SKM-1 (cell line): Measurements from ENCODE around the gene ANKFY1.
A peak's percentile ranks its signal among the peaks of the same experiment; 100 is the strongest.
"Not testable (repeated sequence)": the region's sequence is repeated elsewhere in the genome, so short reads cannot be mapped to it uniquely, and the experiment has no call there.

Experiments
- DNase-seq: peaks from one replicate; lab custom pipeline; 2025; ENCODE audit not compliant: unreplicated experiment; lab: John Stamatoyannopoulos, UW

The ANKFY1 gene

GRCh38 chr17:4159761-4160160, 104.0 kb downstream of the ANKFY1 start:
- no peak for DNase-seq

GRCh38 chr17:4157618-4158333, 106.0 kb downstream of the ANKFY1 start:
- no peak for DNase-seq

DNA sequence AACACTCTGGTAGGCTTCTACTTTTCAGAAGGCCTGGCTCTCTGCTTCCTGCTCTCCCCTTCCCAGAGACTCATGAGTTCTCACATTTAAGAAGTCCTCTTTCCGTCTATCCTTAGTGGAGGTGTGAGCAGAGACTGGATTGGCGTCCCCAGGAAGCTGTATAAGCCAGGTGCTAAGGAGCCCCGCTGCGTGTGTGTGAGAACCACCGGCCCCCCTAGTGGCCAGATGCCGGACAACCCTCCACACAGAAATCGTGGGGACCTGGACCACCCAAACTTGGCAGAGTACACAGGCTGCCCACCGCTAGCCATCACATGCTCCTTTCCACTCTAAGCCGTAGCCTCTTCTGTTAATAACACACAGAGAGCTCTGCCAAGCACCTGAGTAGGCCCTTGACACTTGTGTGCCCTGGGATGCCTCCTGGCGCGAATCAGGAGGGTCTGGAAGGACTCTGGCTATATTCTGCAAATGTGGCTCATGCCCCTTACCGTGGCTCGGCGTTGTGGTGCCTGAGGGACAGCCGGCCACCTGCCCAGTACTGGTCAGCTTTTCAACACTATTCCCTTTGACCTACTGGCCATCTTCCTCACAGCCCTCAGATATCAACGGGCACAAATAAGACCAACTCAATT, 106.9 kb downstream of the ANKFY1 start:
- no peak for DNase-seq

- no peak for DNase-seq
Measured at GRCh38 chr17:4155980-4156620, 107.7 kb downstream of the ANKFY1 start.

- no peak for DNase-seq
Measured at GRCh38 chr17:4154201-4154600, 109.6 kb downstream of the ANKFY1 start.

DNA sequence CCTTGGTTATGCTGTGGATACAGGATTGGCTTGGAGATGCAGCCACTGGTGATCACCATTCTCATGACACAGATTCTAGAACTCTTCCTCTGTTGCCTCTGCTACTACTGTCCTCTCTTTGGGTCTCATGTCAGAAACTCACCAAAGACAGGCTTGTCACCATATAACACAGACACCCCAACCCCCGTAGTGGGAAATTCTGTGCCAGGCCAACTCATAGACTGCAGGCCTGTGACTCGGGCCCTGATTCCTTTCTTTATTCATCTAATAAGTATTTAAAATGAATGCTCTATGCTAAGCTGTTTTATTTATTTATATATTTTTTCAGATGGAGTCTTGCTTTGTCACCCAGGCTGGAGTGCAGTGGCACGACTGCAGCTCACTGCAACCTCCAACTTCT, 111.3 kb downstream of the ANKFY1 start:
- no peak for DNase-seq

DNA sequence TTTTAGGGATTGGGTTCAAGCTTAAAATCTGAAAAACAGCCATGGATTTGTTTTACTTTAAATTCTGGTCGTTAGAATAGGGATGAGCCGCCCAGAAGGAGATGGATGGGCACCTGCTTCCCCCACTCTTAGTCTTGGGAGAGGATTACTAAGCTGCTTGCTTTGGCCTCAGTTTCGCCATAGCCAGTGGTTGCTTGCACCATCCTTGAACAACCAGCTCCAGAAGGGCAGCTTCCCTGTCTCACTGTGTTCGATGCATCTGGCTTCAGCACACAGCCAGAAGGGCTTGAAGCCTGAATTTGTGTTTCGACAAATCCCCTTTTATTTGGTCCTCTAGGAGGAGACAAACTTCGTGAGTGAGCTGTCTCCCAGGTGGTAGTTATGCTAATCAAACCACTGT, 113.7 kb downstream of the ANKFY1 start:
- DNase-seq, result peak; percentile 24

DNA sequence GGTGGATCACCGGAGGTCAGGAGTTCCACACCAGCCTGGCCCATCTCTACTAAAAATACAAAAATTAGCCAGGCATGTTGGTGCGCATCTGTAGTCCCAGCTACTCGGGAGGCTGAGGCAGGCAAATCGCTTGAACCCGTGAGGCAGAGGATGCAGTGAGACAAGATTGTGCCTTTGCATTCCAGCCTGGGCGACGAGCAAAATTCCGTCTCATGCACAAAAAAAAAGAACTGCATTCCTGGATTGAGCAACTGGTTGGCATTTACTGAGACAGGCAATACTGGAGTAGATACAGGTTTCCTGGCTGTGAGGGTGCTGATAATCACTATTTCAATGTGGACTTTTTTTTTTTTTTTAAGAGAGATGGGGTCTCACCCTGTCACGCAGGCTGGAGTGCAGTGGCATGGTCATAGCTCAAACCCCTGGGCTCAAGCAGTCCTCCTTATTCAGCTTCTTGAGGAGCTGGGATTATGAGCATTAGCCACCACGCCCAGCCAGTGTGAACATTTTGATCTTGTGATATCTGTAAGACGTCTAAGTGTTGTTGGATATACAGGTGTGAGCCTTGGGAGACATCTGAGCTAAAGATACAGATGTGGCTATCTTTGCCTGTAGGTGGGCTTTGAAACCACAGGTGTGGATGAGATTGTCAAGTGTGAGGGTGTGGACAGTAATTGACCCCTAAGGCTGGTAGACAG, 115.0 kb downstream of the ANKFY1 start:
- no peak for DNase-seq

GRCh38 chr17:4147751-4148310, 115.9 kb downstream of the ANKFY1 start:
- no peak for DNase-seq

- no peak for DNase-seq
Measured at GRCh38 chr17:4146641-4147040, 117.1 kb downstream of the ANKFY1 start.

GRCh38 chr17:4144422-4144747, 119.4 kb downstream of the ANKFY1 start:
- DNase-seq, result no peak

DNA sequence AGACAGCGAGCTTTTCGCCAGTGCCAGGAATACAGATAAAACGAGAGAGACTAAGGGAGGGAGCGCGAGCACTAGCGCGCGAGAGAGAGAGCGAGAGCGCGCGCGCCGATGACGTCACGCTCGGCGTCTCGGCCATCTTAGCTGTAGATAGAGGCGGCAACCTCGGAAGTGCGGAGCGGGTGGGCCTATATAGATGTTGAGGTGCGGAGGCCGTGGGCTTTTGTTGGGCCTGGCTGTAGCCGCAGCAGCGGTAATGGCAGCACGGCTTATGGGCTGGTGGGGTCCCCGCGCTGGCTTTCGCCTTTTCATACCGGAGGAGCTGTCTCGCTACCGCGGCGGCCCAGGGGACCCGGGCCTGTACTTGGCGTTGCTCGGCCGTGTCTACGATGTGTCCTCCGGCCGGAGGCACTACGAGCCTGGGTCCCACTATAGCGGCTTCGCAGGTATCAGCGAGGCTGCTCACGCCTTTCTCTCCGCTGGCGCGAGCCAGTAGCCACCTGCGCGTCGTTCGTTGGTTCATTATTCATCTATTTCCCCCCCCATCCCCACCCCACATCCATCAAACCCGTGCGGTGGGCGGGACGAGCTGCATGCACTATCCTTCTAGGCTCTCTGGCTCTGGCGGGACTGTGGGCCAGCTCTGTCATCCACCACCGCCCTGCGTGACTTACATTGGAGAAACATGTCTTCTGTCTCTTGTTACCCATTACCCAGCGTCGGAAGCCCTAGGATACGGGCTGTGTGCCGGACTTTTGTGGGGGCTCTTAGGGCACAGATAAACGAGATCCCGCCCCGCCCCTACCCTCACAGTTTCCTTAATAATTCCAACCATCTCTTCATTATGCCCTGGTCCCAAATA, 120.0 kb downstream of the ANKFY1 start:
- DNase-seq, result peak; percentile 41

GRCh38 chr17:4142107-4142900, 121.5 kb downstream of the ANKFY1 start:
- DNase-seq, result no peak

DNA sequence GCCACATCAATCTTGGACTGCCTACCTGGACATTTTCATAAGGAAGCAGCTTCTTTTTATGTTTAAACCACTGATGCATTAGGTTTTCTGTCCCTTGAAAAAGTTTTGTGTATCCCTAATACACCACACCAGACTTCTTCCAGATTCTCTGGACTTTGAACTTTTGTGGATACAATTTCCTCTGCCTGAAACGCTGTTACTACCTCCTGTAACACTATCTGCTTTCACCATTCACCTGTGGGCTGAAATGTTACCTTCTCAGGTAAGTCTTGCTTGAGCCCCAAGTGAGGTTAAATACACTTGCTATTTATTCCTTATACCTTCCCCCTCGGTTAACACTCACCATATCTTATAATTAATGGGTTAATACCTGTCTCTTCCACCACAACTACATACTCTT, 123.7 kb downstream of the ANKFY1 start:
- DNase-seq, result no peak

DNA sequence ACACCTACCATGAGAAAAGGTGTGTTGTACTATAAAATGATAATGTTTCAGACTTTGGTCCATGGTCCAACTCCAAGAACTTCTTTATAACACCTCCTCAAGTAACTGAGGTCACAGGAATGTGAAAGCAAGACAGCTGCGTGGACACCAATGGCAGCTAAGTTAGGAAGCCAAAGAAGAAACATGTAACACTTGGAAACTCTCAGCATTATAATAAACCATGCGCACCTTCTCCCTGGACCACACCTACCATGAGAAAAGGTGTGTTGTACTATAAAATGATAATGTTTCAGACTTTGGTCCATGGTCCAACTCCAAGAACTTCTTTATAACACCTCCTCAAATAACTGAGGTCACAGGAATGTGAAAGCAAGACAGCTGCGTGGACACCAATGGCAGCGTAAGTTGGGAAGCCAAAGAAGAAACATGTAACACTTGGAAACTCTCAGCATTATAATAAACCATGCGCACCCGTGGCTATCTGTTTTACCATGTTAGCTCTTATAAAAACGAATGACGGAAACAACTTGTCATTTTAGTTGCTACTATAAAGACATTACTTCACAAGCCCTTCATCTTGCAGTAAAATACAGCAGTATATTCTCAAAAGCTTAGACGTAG, 124.8 kb downstream of the ANKFY1 start:
- DNase-seq, result not testable (repeated sequence)

- no peak for DNase-seq
Measured at GRCh38 chr17:4136373-4136772, 127.4 kb downstream of the ANKFY1 start.

- DNase-seq, result no peak
Measured at GRCh38 chr17:4135489-4135888, 128.3 kb downstream of the ANKFY1 start.

DNA sequence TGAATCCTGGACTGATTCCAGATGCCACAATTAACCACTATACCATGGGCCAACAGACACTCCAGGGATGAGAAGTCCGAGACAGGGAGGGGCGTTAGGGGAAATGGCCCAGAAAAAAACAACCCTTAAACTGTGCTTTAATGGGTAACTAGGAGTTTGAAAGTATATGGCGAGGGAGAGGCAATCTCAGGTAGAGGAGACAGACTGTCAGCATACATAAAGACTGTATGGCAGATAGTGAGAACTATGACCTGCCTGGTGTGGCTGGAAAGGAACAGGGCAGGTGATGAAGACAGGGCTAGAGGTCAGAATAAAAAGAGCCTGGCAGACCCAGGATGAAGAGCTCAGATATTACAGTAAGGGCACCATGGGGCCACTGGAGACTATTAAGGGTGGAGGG, 129.1 kb downstream of the ANKFY1 start:
- DNase-seq, result no peak

DNA sequence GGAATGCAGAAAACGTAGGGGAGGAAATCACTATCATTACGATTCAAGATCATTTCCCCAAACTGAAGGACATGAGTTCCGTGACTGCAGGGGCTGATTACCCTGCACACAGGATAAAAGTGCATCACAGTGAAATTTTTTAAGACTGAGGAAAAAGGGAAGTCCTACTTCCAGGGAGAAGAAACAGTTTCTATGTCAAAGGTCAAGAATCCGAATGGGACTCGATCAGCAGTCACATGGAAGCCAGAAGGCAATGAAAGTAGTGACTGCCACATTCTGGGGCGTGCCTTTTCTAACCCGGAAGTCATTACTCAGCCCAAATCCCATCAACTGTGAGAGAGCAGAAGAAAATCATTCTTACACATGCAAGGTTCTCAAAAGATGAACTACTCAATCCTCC, 133.1 kb downstream of the ANKFY1 start:
- DNase-seq, result no peak
